Embryonic facial prominence (tissue), 1 donor: ENCODE results near the gene SLC4A1AP.

Source experiments
- DNase-seq: peaks from one replicate; pipeline ENCODE4 v3.0.0-alpha.2; 2016; ENCODE audit errors: extremely low spot score

The SLC4A1AP gene

DNA sequence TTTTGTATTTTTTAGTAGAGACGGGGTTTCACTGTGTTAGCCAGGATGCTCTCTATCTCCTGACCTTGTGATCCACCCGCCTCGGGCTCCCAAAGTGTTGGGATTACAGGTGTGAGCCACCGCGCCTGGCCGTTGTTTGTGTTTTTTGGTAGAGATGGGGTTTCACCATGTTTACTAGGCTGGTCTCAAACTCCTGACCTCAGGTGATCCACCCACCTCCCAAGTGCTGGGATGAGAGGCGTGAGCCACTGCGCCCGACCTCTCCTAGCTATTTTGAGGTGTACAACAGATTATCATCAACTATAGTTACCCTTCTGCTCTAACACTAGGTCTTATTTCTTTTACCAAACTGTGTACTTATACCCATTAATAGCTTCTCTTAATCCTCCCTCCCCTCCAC is 78.9 kb downstream of the SLC4A1AP start:
- no peak for DNase-seq
